Erythroblast (primary cell): ENCODE data around the gene CD7.

ENCODE experiments used
- GATA1 ChIP-seq: IDR thresholded peaks from 2 replicates; pipeline ENCODE4 v1.6.1; 2011; ENCODE audit warnings: low read depth, mild to moderate bottlenecking, control low read depth, low read length, moderate library complexity
- POLR2A ChIP-seq: IDR thresholded peaks from 2 replicates; pipeline ENCODE4 v1.6.1; 2011; ENCODE audit warnings: mild to moderate bottlenecking, low read length

GRCh38 chr17:82302991-82303943 is 14.1 kb downstream of the CD7 start:
- no peak for TF ChIP-seq POLR2A
- TF ChIP-seq GATA1 = no peak
